SU-DHL-6 (cell line): ENCODE measurements around the gene PGGHG.
"Not testable (repeated sequence)": the region's sequence is repeated elsewhere in the genome, so short reads cannot be mapped to it uniquely, and the experiment has no call there.

ENCODE experiments used
- EZH2phosphoT487 ChIP-seq: fragments of 200-600 bp; sonication (generic), shearing (Covaris generic); conservative IDR thresholded peaks from 2 replicates; pipeline ENCODE4 v1.6.1; 2018; ENCODE audit warnings: mild to moderate bottlenecking, antibody characterized with exemption, low read length, moderate library complexity, mixed read lengths
- TF ChIP-seq, protein P1 (sequence below): fragments of 200-600 bp; sonication (generic); IDR thresholded peaks from one replicate; pipeline ENCODE4 v1.5.1; 2017; ENCODE audit warnings: antibody characterized with exemption, mild to moderate bottlenecking, low read length, moderate library complexity; ENCODE audit not compliant: insufficient read depth, poor library complexity, severe bottlenecking

- TF ChIP-seq, protein P1, sequence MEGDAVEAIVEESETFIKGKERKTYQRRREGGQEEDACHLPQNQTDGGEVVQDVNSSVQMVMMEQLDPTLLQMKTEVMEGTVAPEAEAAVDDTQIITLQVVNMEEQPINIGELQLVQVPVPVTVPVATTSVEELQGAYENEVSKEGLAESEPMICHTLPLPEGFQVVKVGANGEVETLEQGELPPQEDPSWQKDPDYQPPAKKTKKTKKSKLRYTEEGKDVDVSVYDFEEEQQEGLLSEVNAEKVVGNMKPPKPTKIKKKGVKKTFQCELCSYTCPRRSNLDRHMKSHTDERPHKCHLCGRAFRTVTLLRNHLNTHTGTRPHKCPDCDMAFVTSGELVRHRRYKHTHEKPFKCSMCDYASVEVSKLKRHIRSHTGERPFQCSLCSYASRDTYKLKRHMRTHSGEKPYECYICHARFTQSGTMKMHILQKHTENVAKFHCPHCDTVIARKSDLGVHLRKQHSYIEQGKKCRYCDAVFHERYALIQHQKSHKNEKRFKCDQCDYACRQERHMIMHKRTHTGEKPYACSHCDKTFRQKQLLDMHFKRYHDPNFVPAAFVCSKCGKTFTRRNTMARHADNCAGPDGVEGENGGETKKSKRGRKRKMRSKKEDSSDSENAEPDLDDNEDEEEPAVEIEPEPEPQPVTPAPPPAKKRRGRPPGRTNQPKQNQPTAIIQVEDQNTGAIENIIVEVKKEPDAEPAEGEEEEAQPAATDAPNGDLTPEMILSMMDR = not testable (repeated sequence)
- TF ChIP-seq EZH2phosphoT487 = not testable (repeated sequence)
Measured at GRCh38 chr11:333616-334263, 44.8 kb downstream of the PGGHG start.
